Right lobe of liver (tissue), 6 donors: ENCODE data around the gene ERC2. TPM values are rescaled to one million over a fixed set of nuclear protein-coding genes. Genes with fewer than 3 reads are reported as not detected.

ENCODE experiments used
- ATAC-seq, 4 donors: fragments of 200-7000 bp; cut with Tn5 transposase; one replicate each; pipeline ENCODE4 v1.9.1; 2020; ENCODE audit warnings: mild to moderate bottlenecking in 4 of 4, moderate library complexity in 4 of 4
- DNase-seq, 3 donors: peaks; one replicate each; pipeline ENCODE4 v3.0.0-alpha.2; 2020
- H3K27ac ChIP-seq, 3 donors: fragments of 200-600 bp; one replicate each; pipeline ENCODE4 v1.8.0; 2022
- H3K27me3 ChIP-seq, 2 donors: fragments of 200-600 bp; one replicate each; pipeline ENCODE4 v1.8.0; 2022
- H3K36me3 ChIP-seq, 4 donors: fragments of 200-600 bp; sonication (generic) in 1 of 4; one replicate each; pipeline versions ENCODE4 v1.5.1 to v1.8.0; 2017 to 2022; ENCODE audit warnings: control low read depth in 1 of 4
- H3K4me1 ChIP-seq, 4 donors: fragments of 200-600 bp; sonication (generic) in 1 of 4; one replicate each; pipeline versions ENCODE4 v1.5.1 to v1.8.0; 2017 to 2022; ENCODE audit warnings: control low read depth in 1 of 4
- H3K4me3 ChIP-seq, 3 donors: fragments of 200-600 bp; one replicate each; pipeline ENCODE4 v1.8.0; 2022
- H3K9me3 ChIP-seq, 4 donors: fragments of 200-600 bp; sonication (generic) in 1 of 4; one replicate each; pipeline versions ENCODE4 v1.5.1 to v1.8.0; 2017 to 2022; ENCODE audit warnings: control low read depth in 1 of 4
- POLR2A ChIP-seq: fragments of 450-650 bp; IDR thresholded peaks from one replicate; pipeline ENCODE4 v1.6.1; 2017; ENCODE audit warnings: antibody characterized with exemption, mild to moderate bottlenecking
- WGBS: methylation state at CpG from one replicate; pipeline ENCODE4 v1.1.6; 2018; ENCODE audit warnings: low coverage, low lambda C conversion rate; ENCODE audit not compliant: insufficient coverage; ENCODE audit errors: missing lambda C conversion rate; 5-methylcytosine and 5-hydroxymethylcytosine counted together
- intact Hi-C, 2 donors: fragments of 100-400 bp; cut with DNase I; formaldehyde crosslinking; loops; one replicate each; pipeline versions ENCODE4 v1.11.2 to v1.14.1; 2022
- total RNA-seq, 6 experiments: library from RNA; depleted of rRNA in 2 of 6; stranded (reverse); fragments of >200 nt in 2 of 6; fragmentation: NEBNext Ultra II Directional in 3 of 6; extraction: Animal tissue kit (Norgen Biotek cat#: 25700) in 3 of 6; gene quantifications; one replicate each; pipeline versions ENCODE4 v1.1.0 to v1.2.4, GENCODE V29; 2016 to 2023
- TF ChIP-seq, protein P1 (sequence below), 4 donors: fragments of 200-600 bp in 3 of 4; fragments of 450-650 bp in 1 of 4; IDR thresholded peaks; one replicate each; pipeline versions ENCODE4 v1.5.1 to v1.8.0; 2016 to 2022; ENCODE audit warnings: antibody characterized with exemption in 4 of 4, mild to moderate bottlenecking in 2 of 4
- donor health status: DM: no; HTN: yes; CAD: no.
- donor health status: DM: no; HTN: no; CAD: no.
- donor health status: DM: no; HTN: no; CAD: no.
- donor health status: DM: no; HTN: yes; CAD: no.
- donor health status: DM: no; HTN: yes; CAD: no.

ERC2 gene
- total RNA-seq, 6 experiments from 2014 or later = not detected

DNA sequence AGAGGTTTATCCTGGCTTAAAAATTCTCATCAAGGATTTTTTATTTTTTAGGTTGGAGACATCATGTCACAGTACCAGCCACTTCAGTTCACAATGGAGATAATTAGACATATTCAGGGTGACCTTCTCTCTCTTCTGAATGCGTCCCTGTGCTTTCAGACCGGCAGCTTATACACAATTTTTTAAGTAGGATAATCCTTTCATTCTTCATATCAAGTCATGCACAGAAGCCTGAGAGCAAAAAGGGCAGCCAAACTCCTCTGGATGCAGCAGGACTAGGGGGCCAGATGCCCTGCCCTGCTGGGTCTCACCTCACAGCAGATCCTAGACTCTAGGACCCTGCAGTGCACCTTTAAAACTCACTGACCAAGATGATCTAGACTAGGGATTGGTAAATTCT, 210.4 kb downstream of the ERC2 start:
- Histone ChIP-seq H3K4me1 (no peaks in the 10 kb centered on the region), H3K9me3 (no peaks in the 10 kb centered on the region), H3K27ac (no peak overlapping the region), H3K4me3 (no peak overlapping the region), H3K27me3 (no peaks in the 10 kb centered on the region), H3K36me3 (no peaks in the 10 kb centered on the region)
- WGBS = 59% methylated on average over 2 of the region's 2 CpGs
- TF ChIP-seq, protein P1, sequence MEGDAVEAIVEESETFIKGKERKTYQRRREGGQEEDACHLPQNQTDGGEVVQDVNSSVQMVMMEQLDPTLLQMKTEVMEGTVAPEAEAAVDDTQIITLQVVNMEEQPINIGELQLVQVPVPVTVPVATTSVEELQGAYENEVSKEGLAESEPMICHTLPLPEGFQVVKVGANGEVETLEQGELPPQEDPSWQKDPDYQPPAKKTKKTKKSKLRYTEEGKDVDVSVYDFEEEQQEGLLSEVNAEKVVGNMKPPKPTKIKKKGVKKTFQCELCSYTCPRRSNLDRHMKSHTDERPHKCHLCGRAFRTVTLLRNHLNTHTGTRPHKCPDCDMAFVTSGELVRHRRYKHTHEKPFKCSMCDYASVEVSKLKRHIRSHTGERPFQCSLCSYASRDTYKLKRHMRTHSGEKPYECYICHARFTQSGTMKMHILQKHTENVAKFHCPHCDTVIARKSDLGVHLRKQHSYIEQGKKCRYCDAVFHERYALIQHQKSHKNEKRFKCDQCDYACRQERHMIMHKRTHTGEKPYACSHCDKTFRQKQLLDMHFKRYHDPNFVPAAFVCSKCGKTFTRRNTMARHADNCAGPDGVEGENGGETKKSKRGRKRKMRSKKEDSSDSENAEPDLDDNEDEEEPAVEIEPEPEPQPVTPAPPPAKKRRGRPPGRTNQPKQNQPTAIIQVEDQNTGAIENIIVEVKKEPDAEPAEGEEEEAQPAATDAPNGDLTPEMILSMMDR (IDR thresholded peaks at IDR 0.05) = no peak
- TF ChIP-seq POLR2A = no peak
- DNase-seq (no peak), ATAC-seq (no peak)
- intact Hi-C loops = loop anchor here (10.0 kb wide), 2 partner anchors 773 to 1403 kb away; partner anchors contain the start of gene WNT5A (in 1 of the 2)

- H3K27me3 ChIP-seq = no peaks in the 10 kb centered on the region
- intact Hi-C loops = loop anchor here (10.0 kb wide), 2 partner anchors 770 to 1400 kb away; partner anchors contain the start of gene WNT5A (in 1 of the 2)
- no peak for DNase-seq
- H3K4me1 ChIP-seq = no peaks in the 10 kb centered on the region
- TF ChIP-seq, protein P1 (IDR thresholded peaks at IDR 0.05) = peak in 3 of 4 donors; percentile 18 to 25 (median 25)
- TF ChIP-seq POLR2A = no peak
- H3K4me3 ChIP-seq = no peak overlapping the region
- ATAC-seq = no peak
- 41% methylated on average over 3 of the region's 3 CpGs for WGBS
- no peaks in the 10 kb centered on the region for H3K9me3 ChIP-seq
- H3K27ac ChIP-seq = no peak overlapping the region
- H3K36me3 ChIP-seq = no peaks in the 10 kb centered on the region
These were observed 213.4 kb downstream of the ERC2 start for GRCh38 chr3:56254835-56255234.

- no peaks in the 10 kb centered on the region for H3K9me3 ChIP-seq
- TF ChIP-seq POLR2A = no peak
- TF ChIP-seq, protein P1 (IDR thresholded peaks at IDR 0.05) = no peak
- intact Hi-C loops = loop anchor here (10.0 kb wide), 2 partner anchors 769 to 1399 kb away; partner anchors contain the start of gene WNT5A (in 1 of the 2)
- DNase-seq (no peak), ATAC-seq (no peak)
- no peaks in the 10 kb centered on the region for H3K4me1 ChIP-seq
- H3K36me3 ChIP-seq = no peaks in the 10 kb centered on the region
- 37% methylated on average over 7 of the region's 7 CpGs for WGBS
- no peaks in the 10 kb centered on the region for H3K27me3 ChIP-seq
- H3K27ac ChIP-seq = no peak overlapping the region
- H3K4me3 ChIP-seq = no peak overlapping the region
These were observed 214.2 kb downstream of the ERC2 start for GRCh38 chr3:56253941-56254665.

DNA sequence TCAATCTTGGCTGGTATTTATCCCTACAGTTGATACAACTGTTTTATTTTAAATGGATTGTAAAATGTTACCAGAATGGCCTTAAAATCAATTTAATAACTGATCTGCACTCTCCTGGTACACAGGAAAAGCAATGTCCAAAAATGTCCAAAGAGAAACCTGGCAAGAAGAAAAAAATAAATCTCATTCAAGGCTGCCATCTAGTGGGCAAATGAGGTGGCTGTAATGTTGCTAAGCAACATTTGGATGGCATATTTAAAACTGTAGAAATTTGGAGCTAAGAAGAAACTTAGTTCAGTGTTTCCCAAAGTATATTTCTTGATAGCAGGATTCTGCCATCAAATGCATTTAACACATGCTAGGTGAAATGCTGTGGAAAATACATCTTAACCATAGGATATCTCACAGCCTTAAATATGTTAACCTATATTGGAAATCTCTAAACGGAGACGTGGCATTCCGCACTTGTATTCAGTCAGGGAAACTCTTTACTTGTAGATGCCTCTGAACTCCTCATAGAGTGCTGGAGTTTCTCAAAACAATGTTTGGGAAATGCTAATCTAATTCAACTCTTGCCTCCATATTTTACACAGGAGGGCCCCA, 216.8 kb downstream of the ERC2 start:
- Histone ChIP-seq H3K27me3 (no peaks in the 10 kb centered on the region), H3K9me3 (no peaks in the 10 kb centered on the region), H3K4me1 (no peaks in the 10 kb centered on the region), H3K27ac (no peak overlapping the region), H3K36me3 (no peaks in the 10 kb centered on the region), H3K4me3 (no peak overlapping the region)
- 86% methylated on average over 3 of the region's 3 CpGs for WGBS
- DNase-seq (no peak), ATAC-seq (peak; percentile 75 to 82 (median 78))
- intact Hi-C loops = loop anchor here (10.0 kb wide), 2 partner anchors 767 to 1397 kb away; partner anchors contain the start of gene WNT5A (in 1 of the 2)
- TF ChIP-seq, protein P1 (IDR thresholded peaks at IDR 0.05) = peak; percentile 82 to 88 (median 84)
- no peak for TF ChIP-seq POLR2A
